Right atrium auricular region (tissue), 2 donors: ENCODE results near the gene LRBA. TPM values are rescaled to one million over a fixed set of nuclear protein-coding genes. Genes with fewer than 3 reads are reported as not detected.
"Not testable (repeated sequence)": the region's sequence is repeated elsewhere in the genome, so short reads cannot be mapped to it uniquely, and the experiment has no call there.

Experiments used
- DNase-seq: peaks from one replicate; pipeline ENCODE4 v3.0.0-alpha.2; 2019; ENCODE audit warnings: low spot score
- H3K27ac ChIP-seq, 2 donors: fragments of 200-600 bp; sonication (generic); 1 replicate in 1 of 2; 2 replicates in 1 of 2; pipeline ENCODE4 v1.5.1; 2016 to 2019
- H3K27me3 ChIP-seq, 2 donors: fragments of 200-600 bp; sonication (generic); one replicate each; pipeline versions ENCODE4 v1.5.1 to v1.6.0; 2017 to 2019
- H3K36me3 ChIP-seq: fragments of 200-600 bp; sonication (generic); one replicate; pipeline ENCODE4 v1.5.1; 2016
- H3K4me1 ChIP-seq, 2 donors: fragments of 200-600 bp; sonication (generic); one replicate each; pipeline versions ENCODE4 v1.5.1 to v1.6.0; 2017 to 2019
- H3K4me3 ChIP-seq, 2 donors: fragments of 200-600 bp; sonication (generic); 1 replicate in 1 of 2; 2 replicates in 1 of 2; pipeline ENCODE4 v1.5.1; 2017 to 2019; ENCODE audit warnings: mild to moderate bottlenecking in 1 of 2, moderate library complexity in 1 of 2
- H3K9me3 ChIP-seq, 2 donors: fragments of 200-600 bp; sonication (generic); one replicate each; pipeline ENCODE4 v1.5.1; 2019
- total RNA-seq, 2 donors: library from RNA; depleted of rRNA; stranded (reverse); fragments of >200 nt; gene quantifications; one replicate each; pipeline ENCODE4 v1.1.0, GENCODE V29; 2016
- TF ChIP-seq, protein P1 (sequence below), 2 donors: fragments of 200-600 bp; sonication (generic); IDR thresholded peaks; one replicate each; pipeline ENCODE4 v1.5.1; 2019; ENCODE audit warnings: antibody characterized with exemption in 2 of 2

LRBA gene
- total RNA-seq, 2 donors from 2014 or later = 20.8 to 37.7 TPM

DNA sequence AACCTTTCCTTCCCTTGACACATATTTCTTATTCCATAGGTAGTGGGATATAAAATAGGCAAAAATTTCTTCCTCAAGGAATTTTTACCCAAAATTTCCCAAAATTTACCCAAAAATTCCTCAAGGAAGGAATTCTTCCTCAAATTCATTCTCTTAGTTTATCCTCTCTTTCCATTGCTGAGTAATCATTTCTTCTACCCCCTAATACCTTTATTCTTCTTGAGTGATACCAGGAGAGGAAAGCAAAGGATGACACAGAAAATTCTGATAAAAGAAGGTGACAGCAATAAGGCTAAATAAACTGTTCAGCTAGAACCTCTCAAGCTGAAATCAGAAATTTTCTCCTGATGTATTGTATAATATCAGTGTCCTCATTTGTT is 624.6 kb downstream of the LRBA start:
- Histone ChIP-seq H3K4me3 (no peak overlapping the region), H3K9me3 (no peaks in the 10 kb centered on the region), H3K27me3 (no peaks in the 10 kb centered on the region), H3K27ac (no peak overlapping the region), H3K36me3 (no peaks in the 10 kb centered on the region), H3K4me1 (peaks cover 0 to 3% of the 10 kb centered on the region in 2 donors)
- DNase-seq = no peak
- TF ChIP-seq, protein P1, sequence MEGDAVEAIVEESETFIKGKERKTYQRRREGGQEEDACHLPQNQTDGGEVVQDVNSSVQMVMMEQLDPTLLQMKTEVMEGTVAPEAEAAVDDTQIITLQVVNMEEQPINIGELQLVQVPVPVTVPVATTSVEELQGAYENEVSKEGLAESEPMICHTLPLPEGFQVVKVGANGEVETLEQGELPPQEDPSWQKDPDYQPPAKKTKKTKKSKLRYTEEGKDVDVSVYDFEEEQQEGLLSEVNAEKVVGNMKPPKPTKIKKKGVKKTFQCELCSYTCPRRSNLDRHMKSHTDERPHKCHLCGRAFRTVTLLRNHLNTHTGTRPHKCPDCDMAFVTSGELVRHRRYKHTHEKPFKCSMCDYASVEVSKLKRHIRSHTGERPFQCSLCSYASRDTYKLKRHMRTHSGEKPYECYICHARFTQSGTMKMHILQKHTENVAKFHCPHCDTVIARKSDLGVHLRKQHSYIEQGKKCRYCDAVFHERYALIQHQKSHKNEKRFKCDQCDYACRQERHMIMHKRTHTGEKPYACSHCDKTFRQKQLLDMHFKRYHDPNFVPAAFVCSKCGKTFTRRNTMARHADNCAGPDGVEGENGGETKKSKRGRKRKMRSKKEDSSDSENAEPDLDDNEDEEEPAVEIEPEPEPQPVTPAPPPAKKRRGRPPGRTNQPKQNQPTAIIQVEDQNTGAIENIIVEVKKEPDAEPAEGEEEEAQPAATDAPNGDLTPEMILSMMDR (IDR thresholded peaks at IDR 0.05) = no peak

DNA sequence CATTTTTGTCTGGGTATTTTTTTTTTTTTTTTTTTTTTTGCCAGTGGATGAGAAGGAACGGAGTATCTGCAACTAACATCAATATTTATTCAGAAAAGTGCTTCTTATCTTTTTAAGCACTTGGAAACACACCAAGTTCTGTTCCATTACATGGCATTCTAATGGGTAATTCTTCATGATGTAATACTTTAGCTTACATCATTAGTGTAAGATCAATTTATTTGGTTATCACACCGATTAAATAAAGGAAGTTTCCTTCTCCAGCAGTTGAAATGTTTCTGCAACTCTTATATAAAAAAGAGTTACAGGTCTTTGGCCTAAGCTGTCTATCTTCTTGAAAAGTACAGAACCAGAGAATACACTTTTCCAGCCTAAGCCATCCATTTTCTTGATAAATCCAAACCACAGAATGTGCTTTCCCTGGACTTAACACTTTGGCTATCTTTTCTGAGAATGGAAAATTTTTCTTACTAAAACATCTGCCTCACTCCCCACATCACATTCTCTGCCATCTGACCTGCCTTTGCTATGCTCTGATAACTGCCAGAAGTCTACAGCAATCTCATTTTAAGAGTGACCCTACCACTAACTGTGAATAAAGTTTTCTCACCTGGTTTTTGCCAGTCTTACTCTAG is 625.1 kb downstream of the LRBA start:
- TF ChIP-seq, protein P1 (IDR thresholded peaks at IDR 0.05) = no peak

DNA sequence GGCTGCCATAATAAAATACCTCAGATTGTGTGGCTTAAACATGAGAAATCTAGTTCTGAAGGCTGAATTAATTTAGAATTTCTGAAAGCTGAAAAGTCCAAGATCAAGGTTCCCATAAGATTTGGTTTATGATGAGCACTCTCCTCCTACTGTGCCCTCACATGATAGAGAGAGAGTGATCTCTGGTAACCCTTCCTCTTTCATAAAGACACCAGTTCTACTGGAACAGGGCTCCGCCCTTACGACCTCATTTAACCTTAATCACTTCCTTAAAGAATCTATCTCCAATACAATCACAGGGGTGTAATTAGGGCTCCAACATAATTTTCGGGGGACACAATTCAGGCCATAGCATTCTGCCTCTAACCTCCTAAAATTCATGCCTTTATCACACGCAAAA is 627.1 kb downstream of the LRBA start:
- no peaks in the 10 kb centered on the region for H3K27me3 ChIP-seq
- no peaks in the 10 kb centered on the region for H3K9me3 ChIP-seq
- H3K27ac ChIP-seq = no peak overlapping the region
- H3K36me3 ChIP-seq = no peaks in the 10 kb centered on the region
- no peak for DNase-seq
- peaks cover 0 to 8% of the 10 kb centered on the region in 2 donors for H3K4me1 ChIP-seq
- TF ChIP-seq, protein P1 (IDR thresholded peaks at IDR 0.05) = no peak
- no peak overlapping the region for H3K4me3 ChIP-seq

More for the DNA sequence above, 625.1 kb downstream of the LRBA start:
- H3K27ac ChIP-seq = no peak overlapping the region
- H3K4me1 ChIP-seq = peaks cover 0 to 8% of the 10 kb centered on the region in 2 donors
- H3K9me3 ChIP-seq = no peaks in the 10 kb centered on the region
- H3K36me3 ChIP-seq = no peaks in the 10 kb centered on the region
- H3K4me3 ChIP-seq = no peak overlapping the region
- no peaks in the 10 kb centered on the region for H3K27me3 ChIP-seq
- DNase-seq = no peak

DNA sequence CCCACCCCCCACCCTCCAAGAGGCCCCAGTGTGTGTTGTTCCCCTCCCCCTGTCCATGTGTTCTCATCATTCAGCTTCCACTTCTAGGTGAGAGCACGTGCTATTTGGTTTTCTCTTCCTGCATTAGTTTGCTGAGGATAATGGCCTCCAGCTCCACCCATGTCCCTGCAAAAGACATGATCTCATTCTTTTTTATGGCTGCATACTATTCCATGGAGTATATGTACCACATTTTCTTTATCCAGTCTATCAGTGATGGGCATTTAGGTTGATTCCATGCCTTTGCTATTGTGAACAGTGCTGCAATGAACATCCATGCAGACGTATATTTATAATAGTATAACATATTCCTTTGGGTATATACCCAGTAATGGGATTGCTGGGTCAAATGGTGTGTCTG is 628.7 kb downstream of the LRBA start:
- H3K27me3 ChIP-seq, H3K36me3 ChIP-seq, H3K4me1 ChIP-seq, H3K4me3 ChIP-seq, DNase-seq, H3K9me3 ChIP-seq, H3K27ac ChIP-seq: not testable (repeated sequence)

DNA sequence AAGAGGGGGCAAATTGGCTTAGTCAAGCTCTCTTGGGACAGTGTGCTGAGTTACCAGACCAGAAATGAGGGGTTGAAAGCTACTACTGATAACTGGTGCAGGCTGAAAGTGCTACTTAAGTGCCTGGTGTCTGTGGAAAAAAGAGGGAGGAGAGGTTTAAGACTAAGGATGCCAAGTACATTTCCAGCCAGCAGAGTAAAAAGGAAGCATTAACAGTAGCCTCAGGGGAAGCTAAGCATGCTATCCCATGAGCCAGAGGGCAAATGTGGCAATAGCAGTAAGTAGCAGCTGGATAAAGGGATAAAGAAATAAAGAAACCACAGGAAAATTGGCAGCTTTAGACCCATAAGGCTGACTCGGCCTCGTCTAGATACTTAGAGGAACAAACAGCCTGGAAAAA is 629.5 kb downstream of the LRBA start:
- TF ChIP-seq, protein P1 (IDR thresholded peaks at IDR 0.05) = no peak
- H3K36me3 ChIP-seq = no peaks in the 10 kb centered on the region
- peaks cover 0 to 8% of the 10 kb centered on the region in 2 donors for H3K4me1 ChIP-seq
- H3K27ac ChIP-seq = no peak overlapping the region
- no peaks in the 10 kb centered on the region for H3K9me3 ChIP-seq
- no peak overlapping the region for H3K4me3 ChIP-seq
- H3K27me3 ChIP-seq = no peaks in the 10 kb centered on the region
- DNase-seq = no peak

DNA sequence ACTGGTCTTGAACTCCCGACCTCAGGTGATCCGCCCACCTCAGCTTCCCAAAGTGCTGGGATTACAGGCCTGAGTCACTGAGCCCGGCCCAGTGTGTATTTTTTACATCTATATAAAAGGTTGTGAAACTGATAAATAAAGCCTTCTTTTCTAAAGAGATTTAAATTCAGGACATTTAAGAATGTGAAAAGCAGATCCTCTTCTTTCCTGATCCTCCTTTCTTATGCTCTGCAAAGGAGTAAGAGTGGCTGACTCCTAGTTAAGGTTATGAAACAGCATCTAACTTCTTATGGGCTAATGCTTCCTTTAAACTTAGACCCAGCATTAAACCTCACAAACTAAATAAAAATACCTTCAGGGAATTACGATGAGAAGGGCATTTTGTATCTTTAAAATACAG is 630.8 kb downstream of the LRBA start:
- Histone ChIP-seq H3K27ac (no peak overlapping the region), H3K9me3 (no peaks in the 10 kb centered on the region), H3K36me3 (no peaks in the 10 kb centered on the region), H3K4me1 (peaks cover 0 to 8% of the 10 kb centered on the region in 2 donors), H3K4me3 (no peak overlapping the region), H3K27me3 (no peaks in the 10 kb centered on the region)
- DNase-seq = no peak
- TF ChIP-seq, protein P1 (IDR thresholded peaks at IDR 0.05) = no peak
